Activated T-helper 1 cell treated with anti-CD3 and anti-CD28 coated beads, Interleukin-2, amount 50 U/mL, for 16 hours (primary cell): Measurements from ENCODE around the gene THBS3.
"Not testable (repeated sequence)": the region's sequence is repeated elsewhere in the genome, so short reads cannot be mapped to it uniquely, and the experiment has no call there.

Experiments
- DNase-seq, 2 donors: peaks; one replicate each; pipeline ENCODE4 v3.0.0-alpha.2; 2020; ENCODE audit warnings: low read depth in 1 of 2, low spot score in 1 of 2

Gene THBS3

GRCh38 chr1:155207806-155208540 is at the start of gene THBS3:
Gene THBS3, minus strand, starts transcription at chr1:155207897. Its CDS starts 21 bp downstream, at chr1:155207876.
- no peak for DNase-seq

GRCh38 chr1:155256058-155256852 is 48.6 kb upstream of the THBS3 start:
- DNase-seq = no peak

- DNase-seq = peak; percentile 39 to 65
Observed at GRCh38 chr1:155255243-155256007, 47.7 kb upstream of the THBS3 start, which contains the start of gene ENTREP3. Gene ENTREP3, minus strand, starts transcription at chr1:155255483. Its CDS starts 606 bp downstream, at chr1:155254877.

- DNase-seq = no peak
Observed at GRCh38 chr1:155254714-155255242, 47.1 kb upstream of the THBS3 start.

- DNase-seq = no peak
Observed at GRCh38 chr1:155254228-155254713, 46.6 kb upstream of the THBS3 start.

- no peak for DNase-seq
Observed at GRCh38 chr1:155253797-155254196, 46.1 kb upstream of the THBS3 start.

- no peak for DNase-seq
Observed at GRCh38 chr1:155253208-155253607, 45.5 kb upstream of the THBS3 start.

GRCh38 chr1:155251566-155251965 is 43.9 kb upstream of the THBS3 start:
- DNase-seq = no peak

GRCh38 chr1:155250633-155251449 is 43.1 kb upstream of the THBS3 start:
- DNase-seq = peak; percentile 95 to 96

GRCh38 chr1:155250246-155250632 is 42.5 kb upstream of the THBS3 start:
- DNase-seq = no peak

- no peak for DNase-seq
Observed at GRCh38 chr1:155247667-155248553, 40.2 kb upstream of the THBS3 start.

- DNase-seq = not testable (repeated sequence)
Observed at GRCh38 chr1:155246796-155247195, 39.1 kb upstream of the THBS3 start.

- no peak for DNase-seq
Observed at GRCh38 chr1:155245163-155245524, 37.4 kb upstream of the THBS3 start.

GRCh38 chr1:155244368-155245162 is 36.9 kb upstream of the THBS3 start:
- peak; percentile 80 to 83 for DNase-seq

- no peak for DNase-seq
Observed at GRCh38 chr1:155242805-155243358, 35.2 kb upstream of the THBS3 start.

- no peak for DNase-seq
Observed at GRCh38 chr1:155241841-155242264, 34.2 kb upstream of the THBS3 start.

GRCh38 chr1:155241069-155241679 is 33.5 kb upstream of the THBS3 start:
- peak; percentile 32 to 44 for DNase-seq

GRCh38 chr1:155236451-155236850 is 28.8 kb upstream of the THBS3 start:
- no peak for DNase-seq
